Sigmoid colon (tissue), 7 donors: Measurements from ENCODE around the gene CACNG6. TPM values are rescaled to one million over a fixed set of nuclear protein-coding genes. Genes with fewer than 3 reads are reported as not detected.

Experiments
- DNase-seq: peaks from one replicate; pipeline ENCODE4 v3.0.0-alpha.2; 2019
- H3K27ac ChIP-seq, 4 donors: fragments of 200-600 bp; sonication (generic); one replicate each; pipeline ENCODE4 v1.5.1; 2016 to 2019; ENCODE audit warnings: mild to moderate bottlenecking in 1 of 4
- H3K27me3 ChIP-seq, 3 donors: fragments of 200-600 bp; sonication (generic); one replicate each; pipeline ENCODE4 v1.5.1; 2019; ENCODE audit warnings: mild to moderate bottlenecking in 1 of 3
- H3K36me3 ChIP-seq, 4 donors: fragments of 200-600 bp; sonication (generic); one replicate each; pipeline ENCODE4 v1.5.1; 2016 to 2019
- H3K4me1 ChIP-seq, 4 donors: fragments of 200-600 bp; sonication (generic); one replicate each; pipeline ENCODE4 v1.5.1; 2017 to 2019
- H3K4me3 ChIP-seq, 4 donors: fragments of 200-600 bp; sonication (generic); one replicate each; pipeline ENCODE4 v1.5.1; 2017 to 2019; ENCODE audit warnings: mild to moderate bottlenecking in 2 of 4, moderate library complexity in 1 of 4
- H3K9me3 ChIP-seq, 4 donors: fragments of 200-600 bp in 3 of 4; sonication (generic) in 3 of 4; one replicate each; pipeline versions ENCODE4 v1.5.1 to v1.6.1; 2013 to 2019
- CTCF ChIP-seq, 4 experiments: fragments of 450-650 bp in 3 of 4; fragments of 200-600 bp in 1 of 4; IDR thresholded peaks; one replicate each; pipeline ENCODE4 v1.5.1; 2016 to 2019; ENCODE audit warnings: antibody characterized with exemption in 4 of 4, mild to moderate bottlenecking in 3 of 4, moderate library complexity in 2 of 4
- EP300 ChIP-seq, 4 donors: sonication (generic); formaldehyde crosslinking; IDR thresholded peaks; one replicate each; pipeline ENCODE4 v1.6.1; 2017; ENCODE audit warnings: antibody characterized with exemption in 4 of 4
- POLR2A ChIP-seq, 2 donors: fragments of 450-650 bp; IDR thresholded peaks; one replicate each; pipeline ENCODE4 v1.6.1; 2016; ENCODE audit warnings: antibody characterized with exemption in 2 of 2, mild to moderate bottlenecking in 2 of 2, moderate library complexity in 2 of 2
- POLR2AphosphoS5 ChIP-seq, 4 donors: sonication (generic); formaldehyde crosslinking; IDR thresholded peaks; one replicate each; pipeline ENCODE4 v1.6.1; 2017; ENCODE audit warnings: antibody characterized with exemption in 4 of 4
- WGBS, 2 donors: extraction: QIAGEN DNeasy Blood & Tissue Kit; methylation state at CpG; one replicate each; pipeline ENCODE4 v1.1.7; 2013; 5-methylcytosine and 5-hydroxymethylcytosine counted together
- intact Hi-C: fragments of 100-400 bp; cut with DNase I; formaldehyde crosslinking; loops from one replicate; pipeline ENCODE4 v1.15.1; 2023
- polyA plus RNA-seq, 3 donors: library from polyadenylated mRNA; stranded (reverse); fragments of 200-250 nt; gene quantifications; one replicate each; pipeline ENCODE4 v1.2.3, GENCODE V29; 2013
- small RNA-seq, 3 donors: library from RNA; depleted of rRNA; stranded (forward); fragments of <200 nt; gene quantifications; one replicate each; pipeline ENCODE3, GENCODE V24; 2016
- total RNA-seq, 4 donors: library from RNA; depleted of rRNA; stranded (reverse); fragments of >200 nt; gene quantifications; one replicate each; pipeline ENCODE4 v1.1.0, GENCODE V29; 2016
- donor health status: healthy with polysubstance abuse.
- donor health status: Bipolar disorder and iron deficiency.
- donor health status: healthy.

The CACNG6 gene
- total and polyA plus RNA-seq, 7 donors = not detected

GRCh38 chr19:54045771-54046170 lies 54.3 kb downstream of the CACNG6 start:
- no peak for TF ChIP-seq POLR2A (IDR thresholded peaks at IDR 0.05)
- TF ChIP-seq POLR2AphosphoS5 (IDR thresholded peaks at IDR 0.05) = no peak
- TF ChIP-seq EP300 (IDR thresholded peaks at IDR 0.05) = no peak
- no peak for TF ChIP-seq CTCF (IDR thresholded peaks at IDR 0.05)
- H3K27me3 ChIP-seq = peaks cover 0 to 24% (median 0%) of the 10 kb centered on the region in 3 donors
- intact Hi-C loops = no loop called here

GRCh38 chr19:54047616-54048015 lies 56.2 kb downstream of the CACNG6 start:
- no peak for DNase-seq
- no peak overlapping the region for H3K4me3 ChIP-seq
- H3K4me1 ChIP-seq = no peaks in the 10 kb centered on the region
- no peak for TF ChIP-seq POLR2A (IDR thresholded peaks at IDR 0.05)
- TF ChIP-seq EP300 (IDR thresholded peaks at IDR 0.05) = no peak
- TF ChIP-seq POLR2AphosphoS5 (IDR thresholded peaks at IDR 0.05) = no peak
- TF ChIP-seq CTCF (IDR thresholded peaks at IDR 0.05) = no peak
- H3K27me3 ChIP-seq = peaks cover 0 to 24% (median 0%) of the 10 kb centered on the region in 3 donors
- 83 to 87% methylated on average over 4 of the region's 4 CpGs for WGBS, 2 donors
- H3K36me3 ChIP-seq = no peaks in the 10 kb centered on the region
- intact Hi-C loops = no loop called here
- H3K9me3 ChIP-seq = no peaks in the 10 kb centered on the region
- no peak overlapping the region for H3K27ac ChIP-seq

More at GRCh38 chr19:54045771-54046170, 54.3 kb downstream of the CACNG6 start:
- 68 to 87% methylated on average over 2 of the region's 2 CpGs for WGBS, 2 donors
- no peaks in the 10 kb centered on the region for H3K36me3 ChIP-seq
- no peaks in the 10 kb centered on the region for H3K9me3 ChIP-seq
- DNase-seq = no peak
- no peak overlapping the region for H3K4me3 ChIP-seq
- H3K4me1 ChIP-seq = no peaks in the 10 kb centered on the region
- H3K27ac ChIP-seq = no peak overlapping the region

Small RNA genes lying within 50 kb of the gene (small RNA-seq; reads per million reads assigned to genes)
- gene AC012314.20 = 0 reads per million in 3 donors

Other genes starting within 250 kb of the CACNG6 start
- under 1 TPM in 3 of 4 donors, not detected in 1; 0.27 to 0.36 (median 0.33) TPM for gene NLRP12, start 167.3 kb upstream of the CACNG6 start, total RNA-seq
- gene NLRP12, start 167.3 kb upstream of the CACNG6 start, polyA plus RNA-seq = under 1 TPM in 1 of 3 donors, not detected in 2; 0.10 TPM
- 100 to 1,000 TPM in 1 of 4 donors, 10 to 100 TPM in 3; 65.5 to 189 (median 97.3) TPM for gene MYADM, start 123.8 kb upstream of the CACNG6 start, total RNA-seq
- 10 to 100 TPM in 1 of 3 donors, 1 to 10 TPM in 2; 7.9 to 44.1 (median 9.0) TPM for gene MYADM, start 123.8 kb upstream of the CACNG6 start, polyA plus RNA-seq
- gene PRKCG, start 109.4 kb upstream of the CACNG6 start, total RNA-seq = not detected
- under 1 TPM in 2 of 3 donors, not detected in 1; under 0.01 to 0.34 TPM for gene PRKCG, start 109.4 kb upstream of the CACNG6 start, polyA plus RNA-seq
- not detected for gene CACNG7, start 82.4 kb upstream of the CACNG6 start, total RNA-seq
- gene CACNG7, start 82.4 kb upstream of the CACNG6 start, polyA plus RNA-seq = under 1 TPM in 1 of 3 donors, not detected in 2; 0.20 TPM
- gene CACNG8, start 28.7 kb upstream of the CACNG6 start, total RNA-seq = under 1 TPM in 1 of 4 donors, not detected in 3; under 0.01 TPM
- under 1 TPM in 1 of 3 donors, not detected in 2; 0.03 TPM for gene CACNG8, start 28.7 kb upstream of the CACNG6 start, polyA plus RNA-seq
- not detected for gene VSTM1, start 72.3 kb downstream of the CACNG6 start, total RNA-seq
- gene VSTM1, start 72.3 kb downstream of the CACNG6 start, polyA plus RNA-seq = not detected
- not detected for gene TARM1, start 89.7 kb downstream of the CACNG6 start, total RNA-seq
- gene TARM1, start 89.7 kb downstream of the CACNG6 start, polyA plus RNA-seq = not detected
- 1 to 10 TPM in 2 of 4 donors, not detected in 2; 3.0 to 3.1 TPM for gene OSCAR, start 109.2 kb downstream of the CACNG6 start, total RNA-seq
- gene OSCAR, start 109.2 kb downstream of the CACNG6 start, polyA plus RNA-seq = 1 to 10 TPM in 1 of 3 donors, under 1 TPM in 1, not detected in 1; 0.93 to 4.2 TPM
- gene NDUFA3, start 111.2 kb downstream of the CACNG6 start, total RNA-seq = 10 to 100 TPM; 18.8 to 32.4 (median 20.2) TPM
- 100 to 1,000 TPM; 151 to 207 (median 184) TPM for gene NDUFA3, start 111.2 kb downstream of the CACNG6 start, polyA plus RNA-seq
- 10 to 100 TPM; 18.2 to 24.7 (median 20.4) TPM for gene TFPT, start 124.0 kb downstream of the CACNG6 start, total RNA-seq
- 10 to 100 TPM; 22.2 to 28.6 (median 25.2) TPM for gene TFPT, start 124.0 kb downstream of the CACNG6 start, polyA plus RNA-seq
- 10 to 100 TPM; 48.7 to 53.5 (median 51.5) TPM for gene PRPF31, start 124.1 kb downstream of the CACNG6 start, total RNA-seq
- 10 to 100 TPM; 25.0 to 60.9 (median 36.6) TPM for gene PRPF31, start 124.1 kb downstream of the CACNG6 start, polyA plus RNA-seq
- 10 to 100 TPM; 11.8 to 31.5 (median 21.2) TPM for gene CNOT3, start 146.1 kb downstream of the CACNG6 start, total RNA-seq
- gene CNOT3, start 146.1 kb downstream of the CACNG6 start, polyA plus RNA-seq = 10 to 100 TPM; 15.5 to 32.9 (median 19.8) TPM
- 1 to 10 TPM; 7.8 to 10.0 (median 8.7) TPM for gene LENG1, start 168.1 kb downstream of the CACNG6 start, total RNA-seq
- gene LENG1, start 168.1 kb downstream of the CACNG6 start, polyA plus RNA-seq = 10 to 100 TPM in 1 of 3 donors, 1 to 10 TPM in 2; 8.4 to 11.5 (median 8.6) TPM
- gene TMC4, start 181.5 kb downstream of the CACNG6 start, total RNA-seq = 1 to 10 TPM in 1 of 4 donors, under 1 TPM in 1, not detected in 2; 0.66 to 1.4 TPM
- gene TMC4, start 181.5 kb downstream of the CACNG6 start, polyA plus RNA-seq = 10 to 100 TPM; 13.9 to 55.4 (median 25.2) TPM
- 10 to 100 TPM; 20.1 to 49.7 (median 31.0) TPM for gene MBOAT7, start 197.9 kb downstream of the CACNG6 start, total RNA-seq
- gene MBOAT7, start 197.9 kb downstream of the CACNG6 start, polyA plus RNA-seq = 10 to 100 TPM; 15.0 to 79.7 (median 16.0) TPM
- 10 to 100 TPM; 41.5 to 80.9 (median 53.2) TPM for gene TSEN34, start 199.7 kb downstream of the CACNG6 start, total RNA-seq
- gene TSEN34, start 199.7 kb downstream of the CACNG6 start, polyA plus RNA-seq = 10 to 100 TPM; 47.3 to 61.9 (median 52.5) TPM
- 1,000 to 10,000 TPM; 2,139 to 2,970 (median 2,693) TPM for gene RPS9, start 209.2 kb downstream of the CACNG6 start, total RNA-seq
- 1,000 to 10,000 TPM; 3,254 to 5,599 (median 3,699) TPM for gene RPS9, start 209.2 kb downstream of the CACNG6 start, polyA plus RNA-seq
- 10 to 100 TPM; 12.5 to 19.3 (median 16.8) TPM for gene LILRB3, start 231.4 kb downstream of the CACNG6 start, total RNA-seq
- 1 to 10 TPM; 4.2 to 7.2 (median 4.9) TPM for gene LILRB3, start 231.4 kb downstream of the CACNG6 start, polyA plus RNA-seq